Uterus (tissue), 4 donors: ENCODE measurements around the gene RHBDD3. TPM values are rescaled to one million over a fixed set of nuclear protein-coding genes. Genes with fewer than 3 reads are reported as not detected.
A peak's percentile ranks its signal among the peaks of the same experiment; 100 is the strongest.
"Not testable (repeated sequence)": the region's sequence is repeated elsewhere in the genome, so short reads cannot be mapped to it uniquely, and the experiment has no call there.

Experiments
- DNase-seq, 2 donors: peaks; one replicate each; pipeline ENCODE4 v3.0.0-alpha.2; 2019 to 2020
- H3K27ac ChIP-seq, 2 donors: fragments of 200-600 bp; sonication (generic); 1 replicate in 1 of 2; 2 replicates in 1 of 2; pipeline ENCODE4 v1.5.1; 2016 to 2018
- H3K27me3 ChIP-seq, 2 donors: fragments of 200-600 bp; sonication (generic); one replicate each; pipeline ENCODE4 v1.5.1; 2018 to 2019; ENCODE audit warnings: control low read depth in 1 of 2
- H3K36me3 ChIP-seq, 2 donors: fragments of 200-600 bp; sonication (generic); one replicate each; pipeline ENCODE4 v1.5.1; 2019; ENCODE audit warnings: control low read depth in 1 of 2
- H3K4me1 ChIP-seq, 2 donors: fragments of 200-600 bp; sonication (generic); one replicate each; pipeline ENCODE4 v1.5.1; 2018 to 2019; ENCODE audit warnings: control low read depth in 1 of 2
- H3K4me3 ChIP-seq, 2 donors: fragments of 200-600 bp; sonication (generic); 1 replicate in 1 of 2; 2 replicates in 1 of 2; pipeline ENCODE4 v1.5.1; 2018 to 2019; ENCODE audit warnings: mild to moderate bottlenecking in 1 of 2
- H3K9me3 ChIP-seq, 2 donors: fragments of 200-600 bp; sonication (generic); one replicate each; pipeline ENCODE4 v1.5.1; 2019; ENCODE audit warnings: control low read depth in 1 of 2
- CTCF ChIP-seq, 4 experiments: fragments of 200-600 bp in 2 of 4; fragments of 450-650 bp in 2 of 4; sonication (generic) in 2 of 4; IDR thresholded peaks; one replicate each; pipeline ENCODE4 v1.5.1; 2016 to 2019; ENCODE audit warnings: antibody characterized with exemption in 4 of 4, mild to moderate bottlenecking in 2 of 4, moderate library complexity in 1 of 4
- POLR2A ChIP-seq, 2 donors: fragments of 450-650 bp; IDR thresholded peaks; one replicate each; pipeline ENCODE4 v1.6.1; 2016; ENCODE audit warnings: antibody characterized with exemption in 2 of 2, mild to moderate bottlenecking in 1 of 2, moderate library complexity in 1 of 2
- intact Hi-C: fragments of 100-400 bp; cut with DNase I; formaldehyde crosslinking; loops from one replicate; pipeline ENCODE4 v1.15.1; 2023; ENCODE audit warnings: low total_unique reads
- total RNA-seq, 4 donors: library from RNA; depleted of rRNA in 3 of 4; stranded (reverse); fragments of >200 nt in 3 of 4; gene quantifications; one replicate each; pipeline versions ENCODE4 v1.1.0 to v1.2.4, GENCODE V29; 2014 to 2023
- donor health status: DM: yes; HTN: yes; CAD: no.

The RHBDD3 gene
- total RNA-seq, 4 donors from 2014 or later: 6.5 to 46.6 (median 26.1) TPM

DNA sequence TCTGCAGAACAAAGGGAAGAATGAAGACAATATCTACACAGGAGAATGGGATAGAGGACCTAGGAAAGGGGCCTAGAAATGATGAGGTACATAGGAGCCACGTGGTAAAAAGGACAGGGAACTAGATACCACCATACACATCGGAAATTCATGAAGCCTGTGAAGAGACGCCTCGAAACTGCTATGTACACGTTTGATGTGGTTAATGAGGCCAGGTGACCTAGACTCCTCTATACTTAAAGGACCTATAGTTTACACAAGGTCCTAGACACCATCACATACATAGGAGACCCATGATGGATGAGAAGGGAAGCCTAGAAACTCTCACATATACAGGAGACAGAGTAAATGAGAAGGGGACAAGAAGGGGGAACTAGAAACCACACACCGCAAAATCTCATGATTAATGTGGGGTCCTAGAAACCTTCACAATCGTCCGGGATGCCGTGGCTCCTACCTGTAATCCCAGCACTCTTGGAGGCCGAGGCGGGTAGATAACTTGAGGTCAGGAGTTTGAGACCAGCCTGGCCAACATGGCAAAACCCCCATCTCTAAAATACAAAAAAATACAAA, 23.8 kb downstream of the RHBDD3 start:
- TF ChIP-seq POLR2A (IDR thresholded peaks at IDR 0.05) (no peak), CTCF (IDR thresholded peaks at IDR 0.05) (no peak)
- H3K9me3 ChIP-seq: peaks cover 0 to 4% of the 10 kb centered on the region in 2 donors
- no peak overlapping the region for H3K4me3 ChIP-seq
- H3K36me3 ChIP-seq: no peaks in the 10 kb centered on the region
- H3K4me1 ChIP-seq: no peaks in the 10 kb centered on the region
- H3K27ac ChIP-seq: no peak overlapping the region
- no peak for DNase-seq
- no peaks in the 10 kb centered on the region for H3K27me3 ChIP-seq
- intact Hi-C loops: no loop called here

DNA sequence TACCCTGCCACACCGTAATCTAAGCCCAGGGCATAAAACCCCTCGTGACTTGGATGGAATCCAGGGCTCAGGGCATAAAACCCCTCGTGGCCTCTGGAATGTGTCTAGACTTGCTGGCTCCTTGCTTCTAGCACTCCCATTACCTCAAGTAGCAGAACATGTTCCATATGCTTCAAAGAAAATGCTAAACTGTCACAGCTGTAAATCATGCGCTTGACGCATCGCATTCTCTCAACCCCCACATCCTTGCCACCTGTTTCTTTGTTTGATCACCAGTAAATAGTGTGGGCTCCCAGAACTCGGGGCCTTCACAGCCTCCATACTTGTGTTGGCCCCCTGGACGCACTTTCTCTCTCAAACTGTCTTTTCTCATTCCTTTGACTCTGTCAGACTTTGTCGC, 27.3 kb downstream of the RHBDD3 start:
- intact Hi-C loops: not testable (repeated sequence)
- DNase-seq: peak in 1 of 2 donors; percentile 4

DNA sequence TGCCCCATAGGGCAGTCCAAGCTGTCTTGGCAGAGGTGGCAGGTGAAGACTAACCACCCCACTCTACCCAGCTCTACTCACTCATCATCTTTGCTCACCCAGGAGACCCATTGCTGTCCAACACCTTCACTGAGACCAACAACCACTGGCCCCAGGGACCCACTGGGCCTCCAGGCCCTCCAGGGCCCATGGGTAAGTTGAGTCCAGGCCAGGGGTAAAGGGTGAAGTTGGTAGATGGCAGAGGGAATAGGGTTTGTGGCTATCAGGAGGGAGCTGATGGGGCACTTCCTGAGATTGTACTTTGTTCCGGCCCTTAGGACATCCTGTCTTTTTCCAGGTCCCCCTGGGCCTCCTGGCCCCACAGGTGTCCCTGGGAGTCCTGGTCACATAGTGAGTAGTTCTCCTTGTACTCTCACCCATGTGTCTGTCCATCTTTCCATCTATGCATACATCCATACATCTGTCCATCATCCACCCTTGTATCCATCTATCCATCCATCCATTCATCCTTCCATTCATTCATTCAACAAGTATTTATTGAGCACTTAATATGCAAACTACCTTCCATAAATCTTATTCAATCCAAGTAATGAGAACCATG, 34.4 kb downstream of the RHBDD3 start:
- intact Hi-C loops: no loop called here
- Histone ChIP-seq H3K9me3 (no peaks in the 10 kb centered on the region), H3K4me3 (no peak overlapping the region), H3K27me3 (no peaks in the 10 kb centered on the region), H3K27ac (peak overlapping the region in 1 of 2 donors; percentile 29), H3K36me3 (no peaks in the 10 kb centered on the region), H3K4me1 (no peaks in the 10 kb centered on the region)
- DNase-seq: no peak
- no peak for TF ChIP-seq CTCF (IDR thresholded peaks at IDR 0.05)
- no peak for TF ChIP-seq POLR2A (IDR thresholded peaks at IDR 0.05)

More for the DNA sequence above, 27.3 kb downstream of the RHBDD3 start:
- H3K27me3 ChIP-seq, H3K4me1 ChIP-seq, H3K36me3 ChIP-seq, H3K9me3 ChIP-seq, H3K4me3 ChIP-seq, H3K27ac ChIP-seq: not testable (repeated sequence)

- H3K36me3 ChIP-seq: no peaks in the 10 kb centered on the region
- no peak for TF ChIP-seq POLR2A (IDR thresholded peaks at IDR 0.05)
- no peak for TF ChIP-seq CTCF (IDR thresholded peaks at IDR 0.05)
- no peaks in the 10 kb centered on the region for H3K4me1 ChIP-seq
- no peaks in the 10 kb centered on the region for H3K9me3 ChIP-seq
- H3K4me3 ChIP-seq: no peak overlapping the region
- peak in 1 of 2 donors; percentile 72 for DNase-seq
- intact Hi-C loops: no loop called here
- no peaks in the 10 kb centered on the region for H3K27me3 ChIP-seq
- peak overlapping the region in 1 of 2 donors; percentile 42 for H3K27ac ChIP-seq
These were observed 35.5 kb downstream of the RHBDD3 start for GRCh38 chr22:29231971-29232959.

- Histone ChIP-seq H3K36me3 (no peaks in the 10 kb centered on the region), H3K4me1 (peaks cover 0 to under 1% of the 10 kb centered on the region in 2 donors), H3K4me3 (no peak overlapping the region), H3K9me3 (no peaks in the 10 kb centered on the region), H3K27ac (peak overlapping the region in 1 of 2 donors; percentile 42), H3K27me3 (no peaks in the 10 kb centered on the region)
- intact Hi-C loops: no loop called here
- TF ChIP-seq CTCF (IDR thresholded peaks at IDR 0.05) (no peak), POLR2A (IDR thresholded peaks at IDR 0.05) (no peak)
- DNase-seq: no peak
These were observed 36.6 kb downstream of the RHBDD3 start for GRCh38 chr22:29230972-29231875.
